GM18526 (cell line): ENCODE data around the gene VPS35L.

Experiments
- POLR2A ChIP-seq: IDR thresholded peaks from 3 replicates; pipeline ENCODE4 v1.6.1; 2011; ENCODE audit not compliant: insufficient read length; ENCODE audit errors: extremely low read depth

The VPS35L gene

GRCh38 chr16:19749571-19750080 is 194.1 kb downstream of the VPS35L start:
- TF ChIP-seq POLR2A: no peak
